Measurements from ENCODE around the gene MMP28.
A peak's percentile ranks its signal among the peaks of the same experiment; 100 is the strongest.

The MMP28 gene

GRCh38 chr17:35734396-35734795 is 61.0 kb downstream of the MMP28 start:
- no peak for TF ChIP-seq CTCF (IDR thresholded peaks at IDR 0.05; ENCODE audit: low read depth, low read length, missing control alignments)
- Histone ChIP-seq H3K36me3 (replicated peaks) (no peaks in the 10 kb centered on the region), H3K27ac (no peak overlapping the region), H3K27me3 (replicated peaks) (no peaks in the 10 kb centered on the region), H3K4me3 (ENCODE audit: low read depth, low read length) (no peak overlapping the region)
- DNase-seq, result no peak
- in situ Hi-C loops (cut with HindIII; ENCODE audit: low pct_ligation_motif_present, low sequenced_read_pairs), result no loop called here

- no peaks in the 10 kb centered on the region for H3K27me3 ChIP-seq (replicated peaks)
- TF ChIP-seq CTCF (IDR thresholded peaks at IDR 0.05; ENCODE audit: low read depth, low read length, missing control alignments), result no peak
- no peak for DNase-seq
- in situ Hi-C loops (cut with HindIII; ENCODE audit: low pct_ligation_motif_present, low sequenced_read_pairs), result no loop called here
- no peak overlapping the region for H3K4me3 ChIP-seq (ENCODE audit: low read depth, low read length)
- no peaks in the 10 kb centered on the region for H3K36me3 ChIP-seq (replicated peaks)
- H3K27ac ChIP-seq, result no peak overlapping the region
Observed at GRCh38 chr17:35733366-35733765, 62.1 kb downstream of the MMP28 start.

- in situ Hi-C loops (cut with HindIII; ENCODE audit: low pct_ligation_motif_present, low sequenced_read_pairs), result no loop called here
Observed at GRCh38 chr17:35732806-35733136, 62.7 kb downstream of the MMP28 start.

GRCh38 chr17:35731917-35732805 is 63.3 kb downstream of the MMP28 start:
- Histone ChIP-seq H3K4me3 (ENCODE audit: low read depth, low read length) (peak overlapping the region; percentile 61), H3K36me3 (replicated peaks) (no peaks in the 10 kb centered on the region), H3K27ac (no peak overlapping the region), H3K27me3 (replicated peaks) (no peaks in the 10 kb centered on the region)
- no peak for DNase-seq
- in situ Hi-C loops (cut with HindIII; ENCODE audit: low pct_ligation_motif_present, low sequenced_read_pairs), result no loop called here
- no peak for TF ChIP-seq CTCF (IDR thresholded peaks at IDR 0.05; ENCODE audit: low read depth, low read length, missing control alignments)

More at GRCh38 chr17:35732806-35733136, 62.7 kb downstream of the MMP28 start:
- Histone ChIP-seq H3K4me3 (ENCODE audit: low read depth, low read length) (no peak overlapping the region), H3K27ac (no peak overlapping the region), H3K36me3 (replicated peaks) (no peaks in the 10 kb centered on the region), H3K27me3 (replicated peaks) (no peaks in the 10 kb centered on the region)
- no peak for DNase-seq
- TF ChIP-seq CTCF (IDR thresholded peaks at IDR 0.05; ENCODE audit: low read depth, low read length, missing control alignments), result no peak

GRCh38 chr17:35731239-35731916 is 64.1 kb downstream of the MMP28 start, which contains the start of gene RASL10B:
TSS of gene RASL10B (plus strand) at chr17:35731639. CDS start at chr17:35735185, 3,546 bp downstream.
- Histone ChIP-seq H3K4me3 (ENCODE audit: low read depth, low read length) (peak within 1 kb of the TSS; percentile 61), H3K27ac (no peak within 1 kb of the TSS), H3K27me3 (replicated peaks) (no peaks in the 10 kb centered on the region), H3K36me3 (replicated peaks) (no peaks in the 10 kb centered on the region)
- TF ChIP-seq CTCF (IDR thresholded peaks at IDR 0.05; ENCODE audit: low read depth, low read length, missing control alignments), result no peak
- in situ Hi-C loops (cut with HindIII; ENCODE audit: low pct_ligation_motif_present, low sequenced_read_pairs), result no loop called here
- peak; percentile 29 for DNase-seq

Data from brain microvascular endothelial cell (primary cell).